ENCODE results near the gene TTC39B.

The TTC39B gene

GRCh38 chr9:15289603-15290002 is 17.4 kb downstream of the TTC39B start:
- Histone ChIP-seq H3K9me3 (ENCODE audit: control insufficient read depth, insufficient read depth, low read depth, low read length) (no peaks in the 10 kb centered on the region), H3K4me1 (ENCODE audit: control insufficient read depth, insufficient read depth, low read length) (0 out of 2 replicates have a peak, but pooled peaks cover 3% of the 10 kb centered on the region), H3K36me3 (ENCODE audit: control insufficient read depth in 2 of 2, insufficient read depth in 1 of 2, low read length in 2 of 2) (no peaks in the 10 kb centered on the region), H3K4me3 (ENCODE audit: low read depth, low read length) (no peak overlapping the region), H3K27ac (ENCODE audit: extremely low read depth, low read depth, low read length) (no peak overlapping the region)
- CTCF ChIA-PET, result no interaction called here
- POLR2A ChIA-PET, result no interaction called here
- TF ChIP-seq ZNF223 (tag by site-specific recombination; IDR thresholded peaks at IDR 0.05) (no peak), YY1 (tag by site-specific recombination; IDR thresholded peaks at IDR 0.05) (no peak), TRIM28 (IDR thresholded peaks at IDR 0.05; ENCODE audit: borderline replicate concordance, low read length) (no peak), ZNF19 (tag by site-specific recombination; IDR thresholded peaks at IDR 0.05; ENCODE audit: low read depth) (no peak), HOXC10 (CRISPR knock-in tag; IDR thresholded peaks at IDR 0.05) (no peak), ZBTB44 (tag by site-specific recombination; IDR thresholded peaks at IDR 0.05) (no peak), ZNF404 (tag by site-specific recombination; IDR thresholded peaks at IDR 0.05) (no peak), ZNF518A (tag by site-specific recombination; conservative IDR thresholded peaks at IDR 0.05; ENCODE audit: low read depth) (no peak), ZSCAN18 (tag by site-specific recombination; IDR thresholded peaks at IDR 0.05) (no peak), ZNF302 (tag by site-specific recombination; IDR thresholded peaks at IDR 0.05; ENCODE audit: low read depth) (no peak), ZNF580 (tag by site-specific recombination; IDR thresholded peaks at IDR 0.05) (no peak)

GRCh38 chr9:15287309-15287708 is 19.7 kb downstream of the TTC39B start:
- no peak overlapping the region for H3K4me3 ChIP-seq (ENCODE audit: low read depth, low read length)
- TF ChIP-seq RBAK (tag by site-specific recombination; IDR thresholded peaks at IDR 0.05) (no peak), ZNF704 (tag by site-specific recombination; IDR thresholded peaks at IDR 0.05) (no peak), ZNF768 (tag by site-specific recombination; IDR thresholded peaks at IDR 0.05) (no peak), ZNF571 (tag by site-specific recombination; IDR thresholded peaks at IDR 0.05) (no peak), ZNF184 (tag by site-specific recombination; IDR thresholded peaks at IDR 0.05) (no peak), ZNF239 (tag by site-specific recombination; IDR thresholded peaks at IDR 0.05) (no peak), ZNF488 (tag by site-specific recombination; IDR thresholded peaks at IDR 0.05) (no peak), IKZF3 (tag by site-specific recombination; IDR thresholded peaks at IDR 0.05) (no peak), ZNF785 (tag by site-specific recombination; IDR thresholded peaks at IDR 0.05) (no peak), SALL2 (tag by site-specific recombination; IDR thresholded peaks at IDR 0.05; ENCODE audit: borderline replicate concordance) (no peak), ZNF416 (tag by site-specific recombination; IDR thresholded peaks at IDR 0.05) (no peak), FEZF1 (tag by site-specific recombination; IDR thresholded peaks at IDR 0.05) (no peak)
- H3K27ac ChIP-seq (ENCODE audit: extremely low read depth, low read depth, low read length), result no peak overlapping the region
- H3K4me1 ChIP-seq (ENCODE audit: control insufficient read depth, insufficient read depth, low read length), result 0 out of 2 replicates have a peak, but pooled peaks cover 3% of the 10 kb centered on the region
- ChIA-PET POLR2A (no interaction called here), CTCF (interaction anchor here (0.7 to 1.9 kb wide), 3 partner anchors 9 to 132 kb away, joined by 3 to 5 read pairs (median 4); no protein-coding TSS in a partner anchor)
- H3K9me3 ChIP-seq (ENCODE audit: control insufficient read depth, insufficient read depth, low read depth, low read length), result no peaks in the 10 kb centered on the region
- no peaks in the 10 kb centered on the region for H3K36me3 ChIP-seq (ENCODE audit: control insufficient read depth in 2 of 2, insufficient read depth in 1 of 2, low read length in 2 of 2)
